Measurements from ENCODE around the gene TNFRSF19. TPM values are rescaled to one million over a fixed set of nuclear protein-coding genes. Genes with fewer than 3 reads are reported as not detected.

Gene TNFRSF19
- total and polyA plus RNA-seq, 10 of the 15 experiments (the other 5 are each of a cell fraction or from before 2014, with no cell fraction given): 16.4 to 46.2 (median 35.4) TPM

DNA sequence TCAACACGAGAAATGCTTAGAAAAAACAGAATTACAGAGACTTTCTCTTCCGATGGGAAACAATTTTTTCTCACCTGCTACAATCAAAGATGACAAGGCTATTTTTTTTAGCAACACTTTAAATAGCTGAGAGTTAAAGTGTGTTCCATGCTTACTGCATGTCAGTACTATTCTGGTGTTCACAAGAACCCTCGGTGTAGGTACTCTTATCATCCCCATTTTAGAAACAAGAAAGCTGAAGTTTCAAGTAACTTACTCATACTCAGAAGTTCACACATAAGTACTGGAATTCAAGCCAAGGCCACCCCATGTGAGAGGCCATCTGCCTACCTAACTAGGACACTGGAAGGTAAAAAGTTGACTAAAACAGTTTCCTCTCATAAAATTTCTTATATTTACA is 9.0 kb upstream of the TNFRSF19 start:
- ChIA-PET SMC1A (ENCODE audit: uncharacterized antibody, unreplicated experiment) (interaction anchor here (0.8 to 1.7 kb wide), 3 partner anchors 9 to 50 kb away, joined by 3 to 7 read pairs (median 6); partner anchors contain the start of gene TNFRSF19), RAD21 (ENCODE audit: unreplicated experiment) (interaction anchor here (0.7 to 3.2 kb wide), 6 partner anchors 9 to 216 kb away, joined by 3 to 11 read pairs (median 3); partner anchors contain the start of gene TNFRSF19), CTCF (interaction anchor here (0.9 to 1.0 kb wide), 2 partner anchors 10 to 94 kb away, joined by 3 to 5 read pairs; partner anchors contain the start of gene TNFRSF19), POLR2A (interaction anchor here (2.1 kb wide), 1 partner anchor 9 kb away, joined by 7 read pairs; no protein-coding TSS in a partner anchor)
- ATAC-seq (peak; percentile 86), DNase-seq (ENCODE audit: low read depth, low spot score) (peak; percentile 92), FAIRE-seq (peak; percentile 18)
- Histone ChIP-seq H3K4me3 (no peak overlapping the region), H3K27me3 (replicated peaks in 1 of 2; ENCODE audit: control insufficient read depth in 2 of 2, insufficient read depth in 2 of 2, low read length in 1 of 2) (no peaks in the 10 kb centered on the region), H3K4me1 (ENCODE audit: control insufficient read depth, insufficient read depth, low read length) (peaks cover 51% of the 10 kb centered on the region), H3K9me3 (replicated peaks; ENCODE audit: control insufficient read depth, insufficient read depth, low read length) (no peaks in the 10 kb centered on the region; the same call in 2 of the 3 replicates), H3K9ac (ENCODE audit: control insufficient read depth, insufficient read depth, low read length) (peak overlapping the region; percentile 53; the same call in 1 of the 2 replicates), H4K20me1 (ENCODE audit: control insufficient read depth, insufficient read depth) (no peaks in the 10 kb centered on the region), H3K27ac (ENCODE audit: control insufficient read depth, insufficient read depth) (peak overlapping the region; percentile 98), H3K36me3 (ENCODE audit: control insufficient read depth in 2 of 2, insufficient read depth in 2 of 2, low read length in 1 of 2) (no peaks in the 10 kb centered on the region), H3K4me2 (ENCODE audit: control insufficient read depth, insufficient read depth) (peak overlapping the region; percentile 26; the same call in 1 of the 2 replicates), H2AFZ (ENCODE audit: control insufficient read depth, low read depth, low read length) (no peak overlapping the region), H3K79me2 (ENCODE audit: control insufficient read depth, insufficient read depth, low read length) (no peaks in the 10 kb centered on the region)
- WGBS (ENCODE audit: insufficient coverage, insufficient replicate concordance, low lambda C conversion rate, missing lambda C conversion rate): 11% methylated on average over 3 of the region's 3 CpGs
- no TSS peak for BruUV-seq (replicated peaks)
- in situ Hi-C loops (cut with MboI) (no loop called here), intact Hi-C loops (cut with micrococcal nuclease; ENCODE audit: unreplicated experiment) (no loop called here)
- TF ChIP-seq MEF2B (IDR thresholded peaks at IDR 0.05; ENCODE audit: partially characterized antibody, poor library complexity, severe bottlenecking) (peak; percentile 74), JUNB (IDR thresholded peaks at IDR 0.05) (peak; percentile 69), ZNF622 (IDR thresholded peaks at IDR 0.05) (no peak), SMARCA5 (IDR thresholded peaks at IDR 0.05) (no peak), SMC3 (IDR thresholded peaks at IDR 0.05; ENCODE audit: borderline replicate concordance, low read length) (no peak), MXI1 (IDR thresholded peaks at IDR 0.05; ENCODE audit: low read depth, low read length) (no peak), MTA2 (IDR thresholded peaks at IDR 0.05; ENCODE audit: low read depth) (no peak), NR2F1 (conservative IDR thresholded peaks at IDR 0.05) (no peak), TBL1XR1 (IDR thresholded peaks at IDR 0.05; ENCODE audit: low read depth, low read length) (peak; percentile 60; the same call in 1 of the 2 replicates), ZNF207 (IDR thresholded peaks at IDR 0.05; ENCODE audit: borderline replicate concordance) (no peak), FOS (IDR thresholded peaks at IDR 0.05; ENCODE audit: borderline replicate concordance, extremely low read depth, insufficient read length) (no peak), NFIC (IDR thresholded peaks at IDR 0.05; ENCODE audit: low read depth, low read length) (peak; percentile 83), POLR2AphosphoS2 (IDR thresholded peaks at IDR 0.05; ENCODE audit: low read depth, low read length) (no peak), BCL11A (IDR thresholded peaks at IDR 0.05; ENCODE audit: low read depth, low read length) (no peak), IRF4 (IDR thresholded peaks at IDR 0.05; ENCODE audit: low read depth, low read length) (0 out of 2 replicates have a peak, but pooled peaks have one; percentile 24)
- TF ChIP-seq, protein P1, sequence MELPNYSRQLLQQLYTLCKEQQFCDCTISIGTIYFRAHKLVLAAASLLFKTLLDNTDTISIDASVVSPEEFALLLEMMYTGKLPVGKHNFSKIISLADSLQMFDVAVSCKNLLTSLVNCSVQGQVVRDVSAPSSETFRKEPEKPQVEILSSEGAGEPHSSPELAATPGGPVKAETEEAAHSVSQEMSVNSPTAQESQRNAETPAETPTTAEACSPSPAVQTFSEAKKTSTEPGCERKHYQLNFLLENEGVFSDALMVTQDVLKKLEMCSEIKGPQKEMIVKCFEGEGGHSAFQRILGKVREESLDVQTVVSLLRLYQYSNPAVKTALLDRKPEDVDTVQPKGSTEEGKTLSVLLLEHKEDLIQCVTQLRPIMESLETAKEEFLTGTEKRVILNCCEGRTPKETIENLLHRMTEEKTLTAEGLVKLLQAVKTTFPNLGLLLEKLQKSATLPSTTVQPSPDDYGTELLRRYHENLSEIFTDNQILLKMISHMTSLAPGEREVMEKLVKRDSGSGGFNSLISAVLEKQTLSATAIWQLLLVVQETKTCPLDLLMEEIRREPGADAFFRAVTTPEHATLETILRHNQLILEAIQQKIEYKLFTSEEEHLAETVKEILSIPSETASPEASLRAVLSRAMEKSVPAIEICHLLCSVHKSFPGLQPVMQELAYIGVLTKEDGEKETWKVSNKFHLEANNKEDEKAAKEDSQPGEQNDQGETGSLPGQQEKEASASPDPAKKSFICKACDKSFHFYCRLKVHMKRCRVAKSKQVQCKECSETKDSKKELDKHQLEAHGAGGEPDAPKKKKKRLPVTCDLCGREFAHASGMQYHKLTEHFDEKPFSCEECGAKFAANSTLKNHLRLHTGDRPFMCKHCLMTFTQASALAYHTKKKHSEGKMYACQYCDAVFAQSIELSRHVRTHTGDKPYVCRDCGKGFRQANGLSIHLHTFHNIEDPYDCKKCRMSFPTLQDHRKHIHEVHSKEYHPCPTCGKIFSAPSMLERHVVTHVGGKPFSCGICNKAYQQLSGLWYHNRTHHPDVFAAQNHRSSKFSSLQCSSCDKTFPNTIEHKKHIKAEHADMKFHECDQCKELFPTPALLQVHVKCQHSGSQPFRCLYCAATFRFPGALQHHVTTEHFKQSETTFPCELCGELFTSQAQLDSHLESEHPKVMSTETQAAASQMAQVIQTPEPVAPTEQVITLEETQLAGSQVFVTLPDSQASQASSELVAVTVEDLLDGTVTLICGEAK (IDR thresholded peaks at IDR 0.05; ENCODE audit: borderline replicate concordance): no peak
- TF ChIP-seq, protein P2, sequence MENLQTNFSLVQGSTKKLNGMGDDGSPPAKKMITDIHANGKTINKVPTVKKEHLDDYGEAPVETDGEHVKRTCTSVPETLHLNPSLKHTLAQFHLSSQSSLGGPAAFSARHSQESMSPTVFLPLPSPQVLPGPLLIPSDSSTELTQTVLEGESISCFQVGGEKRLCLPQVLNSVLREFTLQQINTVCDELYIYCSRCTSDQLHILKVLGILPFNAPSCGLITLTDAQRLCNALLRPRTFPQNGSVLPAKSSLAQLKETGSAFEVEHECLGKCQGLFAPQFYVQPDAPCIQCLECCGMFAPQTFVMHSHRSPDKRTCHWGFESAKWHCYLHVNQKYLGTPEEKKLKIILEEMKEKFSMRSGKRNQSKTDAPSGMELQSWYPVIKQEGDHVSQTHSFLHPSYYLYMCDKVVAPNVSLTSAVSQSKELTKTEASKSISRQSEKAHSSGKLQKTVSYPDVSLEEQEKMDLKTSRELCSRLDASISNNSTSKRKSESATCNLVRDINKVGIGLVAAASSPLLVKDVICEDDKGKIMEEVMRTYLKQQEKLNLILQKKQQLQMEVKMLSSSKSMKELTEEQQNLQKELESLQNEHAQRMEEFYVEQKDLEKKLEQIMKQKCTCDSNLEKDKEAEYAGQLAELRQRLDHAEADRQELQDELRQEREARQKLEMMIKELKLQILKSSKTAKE (IDR thresholded peaks at IDR 0.05; ENCODE audit: low read depth, poor library complexity, severe bottlenecking): peak; percentile 27

All from GM12878 (cell line).